ENCODE results near the gene RNF19B. TPM values are rescaled to one million over a fixed set of nuclear protein-coding genes. Genes with fewer than 3 reads are reported as not detected.

Gene RNF19B
- total RNA-seq, 2 donors from 2014 or later, result 17.8 TPM

- H3K4me1 Mint-ChIP-seq, result no peaks in the 10 kb centered on the region
- DNase-seq, result peak; percentile 74
- peak within 1 kb of the TSS; percentile 64 for H3K4me3 Mint-ChIP-seq
- no peaks in the 10 kb centered on the region for H3K9me3 Mint-ChIP-seq
- H3K27ac Mint-ChIP-seq, result no peak within 1 kb of the TSS
- no peak within 1 kb of the TSS for H3K9ac ChIP-seq (ENCODE audit: extremely low read depth, low read length, poor library complexity, severe bottlenecking)
- no peaks in the 10 kb centered on the region for H3K36me3 Mint-ChIP-seq (ENCODE audit: low read depth)
- peaks cover 59% of the 10 kb centered on the region for H3K27me3 ChIP-seq (ENCODE audit: control insufficient read depth, insufficient read depth, low read length, poor library complexity, severe bottlenecking)
- H3K9me3 ChIP-seq (ENCODE audit: control insufficient read depth, low read length), result no peaks in the 10 kb centered on the region
- 3 to 5% methylated on average over 10 to 92 of the region's 92 CpGs for WGBS, 2 experiments (ENCODE audit: insufficient coverage in 1 of 2, insufficient read length in 1 of 2)
- no peak within 1 kb of the TSS for H3K27ac ChIP-seq (ENCODE audit: low read depth, low read length)
- peaks cover 4% of the 10 kb centered on the region for H3K4me1 ChIP-seq (ENCODE audit: control insufficient read depth, insufficient read depth, low read length)
- no peak for TF ChIP-seq CTCF (conservative IDR thresholded peaks at IDR 0.05)
- H3K4me3 ChIP-seq (ENCODE audit: low read length), result peak within 1 kb of the TSS; percentile 69
- no peaks in the 10 kb centered on the region for H3K36me3 ChIP-seq (ENCODE audit: control insufficient read depth, insufficient read depth, low read length)
- peaks cover 85% of the 10 kb centered on the region for H3K27me3 Mint-ChIP-seq (ENCODE audit: insufficient read depth)
Measured at GRCh38 chr1:32900956-32901822, 63.4 kb downstream of the RNF19B start, which contains the start of gene TMEM54. Gene TMEM54, minus strand, starts transcription at chr1:32901389. Its CDS starts 151 bp downstream, at chr1:32901238.

- DNase-seq, result peak; percentile 52
Measured at GRCh38 chr1:32900371-32900955, 64.1 kb downstream of the RNF19B start.

More at GRCh38 chr1:32900371-32900955, 64.1 kb downstream of the RNF19B start:
- Mint-ChIP-seq H3K27ac (no peak overlapping the region), H3K27me3 (ENCODE audit: insufficient read depth) (peaks cover 88% of the 10 kb centered on the region), H3K9me3 (no peaks in the 10 kb centered on the region), H3K4me3 (peak overlapping the region; percentile 57), H3K4me1 (no peaks in the 10 kb centered on the region), H3K36me3 (ENCODE audit: low read depth) (no peaks in the 10 kb centered on the region)
- H3K9me3 ChIP-seq (ENCODE audit: control insufficient read depth, low read length), result no peaks in the 10 kb centered on the region
- peak overlapping the region; percentile 69 for H3K4me3 ChIP-seq (ENCODE audit: low read length)
- H3K27me3 ChIP-seq (ENCODE audit: control insufficient read depth, insufficient read depth, low read length, poor library complexity, severe bottlenecking), result peaks cover 59% of the 10 kb centered on the region
- no peak for TF ChIP-seq CTCF (conservative IDR thresholded peaks at IDR 0.05)
- H3K9ac ChIP-seq (ENCODE audit: extremely low read depth, low read length, poor library complexity, severe bottlenecking), result no peak overlapping the region
- H3K4me1 ChIP-seq (ENCODE audit: control insufficient read depth, insufficient read depth, low read length), result peaks cover 4% of the 10 kb centered on the region
- no peak overlapping the region for H3K27ac ChIP-seq (ENCODE audit: low read depth, low read length)
- WGBS, 2 experiments (ENCODE audit: insufficient coverage in 1 of 2, insufficient read length in 1 of 2), result 23 to 33% methylated on average over 6 to 22 of the region's 22 CpGs
- no peaks in the 10 kb centered on the region for H3K36me3 ChIP-seq (ENCODE audit: control insufficient read depth, insufficient read depth, low read length)
